HCT116 (cell line): ENCODE data around the gene TTC23.

Experiments
- CBX3 ChIP-seq: IDR thresholded peaks from 2 replicates; pipeline ENCODE4 v1.6.1; 2012; ENCODE audit warnings: low read depth
- EZH2phosphoT487 ChIP-seq: fragments of 200-600 bp; IDR thresholded peaks from 2 replicates; pipeline ENCODE4 v1.6.1; 2018; ENCODE audit warnings: antibody characterized with exemption, borderline replicate concordance
- JUND ChIP-seq: IDR thresholded peaks from 2 replicates; pipeline ENCODE4 v1.6.1; 2012
- POLR2AphosphoS5 ChIP-seq: IDR thresholded peaks from 2 replicates; pipeline ENCODE4 v1.6.1; 2011; ENCODE audit warnings: mild to moderate bottlenecking, low read depth, low read length, moderate library complexity
- SIN3A ChIP-seq: IDR thresholded peaks from 2 replicates; pipeline ENCODE4 v1.6.1; 2012; ENCODE audit warnings: low read depth
- TF ChIP-seq, protein P1 (sequence below), 3 experiments: fragments of 200-600 bp in 1 of 3; sonication (generic) in 1 of 3; IDR thresholded peaks in 2 of 3; conservative IDR thresholded peaks in 1 of 3; 2 replicates each; pipeline ENCODE4 v1.5.1; 2012 to 2017; ENCODE audit warnings: low read depth in 2 of 3, low read length in 2 of 3, antibody characterized with exemption in 1 of 3, borderline replicate concordance in 1 of 3, control low read depth in 1 of 3, mild to moderate bottlenecking in 1 of 3, mixed read lengths in 1 of 3, mixed run types in 1 of 3, moderate library complexity in 1 of 3; ENCODE audit not compliant: insufficient read depth in 1 of 3

DNA sequence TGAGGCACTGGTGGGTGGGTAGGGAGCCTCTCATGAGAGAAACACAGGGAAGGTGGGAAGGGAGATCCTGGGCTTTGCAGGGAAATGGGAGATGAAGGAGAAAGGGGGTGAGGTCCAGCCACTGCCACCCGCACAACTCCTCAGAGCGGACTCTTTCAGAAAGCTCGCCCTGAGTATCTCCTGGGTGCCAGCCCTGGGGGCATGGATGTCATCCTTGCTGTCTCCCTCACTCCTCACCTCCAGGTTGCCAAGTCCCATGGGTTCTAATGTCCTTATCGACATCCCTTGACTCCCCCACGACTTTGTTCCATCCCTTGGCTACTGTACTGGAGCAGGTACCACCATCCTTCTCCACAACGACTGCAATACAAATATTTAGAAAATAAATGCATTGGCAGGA lies 103.6 kb downstream of the TTC23 start:
- no peak for TF ChIP-seq POLR2AphosphoS5
- TF ChIP-seq SIN3A, result no peak
- TF ChIP-seq, protein P1, sequence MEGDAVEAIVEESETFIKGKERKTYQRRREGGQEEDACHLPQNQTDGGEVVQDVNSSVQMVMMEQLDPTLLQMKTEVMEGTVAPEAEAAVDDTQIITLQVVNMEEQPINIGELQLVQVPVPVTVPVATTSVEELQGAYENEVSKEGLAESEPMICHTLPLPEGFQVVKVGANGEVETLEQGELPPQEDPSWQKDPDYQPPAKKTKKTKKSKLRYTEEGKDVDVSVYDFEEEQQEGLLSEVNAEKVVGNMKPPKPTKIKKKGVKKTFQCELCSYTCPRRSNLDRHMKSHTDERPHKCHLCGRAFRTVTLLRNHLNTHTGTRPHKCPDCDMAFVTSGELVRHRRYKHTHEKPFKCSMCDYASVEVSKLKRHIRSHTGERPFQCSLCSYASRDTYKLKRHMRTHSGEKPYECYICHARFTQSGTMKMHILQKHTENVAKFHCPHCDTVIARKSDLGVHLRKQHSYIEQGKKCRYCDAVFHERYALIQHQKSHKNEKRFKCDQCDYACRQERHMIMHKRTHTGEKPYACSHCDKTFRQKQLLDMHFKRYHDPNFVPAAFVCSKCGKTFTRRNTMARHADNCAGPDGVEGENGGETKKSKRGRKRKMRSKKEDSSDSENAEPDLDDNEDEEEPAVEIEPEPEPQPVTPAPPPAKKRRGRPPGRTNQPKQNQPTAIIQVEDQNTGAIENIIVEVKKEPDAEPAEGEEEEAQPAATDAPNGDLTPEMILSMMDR (IDR thresholded peaks at IDR 0.05 in 2 of 3, conservative IDR thresholded peaks at IDR 0.05 in 1 of 3; ENCODE audit: borderline replicate concordance in 1 of 3, insufficient read depth in 1 of 3, low read depth in 2 of 3, low read length in 2 of 3), result no peak
- TF ChIP-seq JUND, result no peak
- no peak for TF ChIP-seq EZH2phosphoT487
- no peak for TF ChIP-seq CBX3
